Measurements from ENCODE around the gene VAV3.

GRCh38 chr1:107557095-107557494, 407.9 kb downstream of the VAV3 start:
- TF ChIP-seq POLR2AphosphoS5 (IDR thresholded peaks at IDR 0.05; ENCODE audit: low read length) (no peak), IKZF1 (conservative IDR thresholded peaks at IDR 0.05) (no peak), BRCA1 (IDR thresholded peaks at IDR 0.05; ENCODE audit: low read depth, low read length) (no peak), MAX (IDR thresholded peaks at IDR 0.05; ENCODE audit: low read depth, low read length) (no peak), ATF2 (IDR thresholded peaks at IDR 0.05; ENCODE audit: low read length) (no peak), CTCF (IDR thresholded peaks at IDR 0.05 in 2 of 3, conservative IDR thresholded peaks at IDR 0.05 in 1 of 3; ENCODE audit: control insufficient read depth in 2 of 3, extremely low read depth in 1 of 3, insufficient read depth in 1 of 3, low read depth in 3 of 3, low read length in 3 of 3) (no peak), CHD2 (IDR thresholded peaks at IDR 0.05; ENCODE audit: borderline replicate concordance, low read depth, low read length) (no peak)

Data from GM12878 (cell line).